ENCODE data around the gene USP6.
"Not testable (repeated sequence)": the region's sequence is repeated elsewhere in the genome, so short reads cannot be mapped to it uniquely, and the experiment has no call there.

Gene USP6

DNA sequence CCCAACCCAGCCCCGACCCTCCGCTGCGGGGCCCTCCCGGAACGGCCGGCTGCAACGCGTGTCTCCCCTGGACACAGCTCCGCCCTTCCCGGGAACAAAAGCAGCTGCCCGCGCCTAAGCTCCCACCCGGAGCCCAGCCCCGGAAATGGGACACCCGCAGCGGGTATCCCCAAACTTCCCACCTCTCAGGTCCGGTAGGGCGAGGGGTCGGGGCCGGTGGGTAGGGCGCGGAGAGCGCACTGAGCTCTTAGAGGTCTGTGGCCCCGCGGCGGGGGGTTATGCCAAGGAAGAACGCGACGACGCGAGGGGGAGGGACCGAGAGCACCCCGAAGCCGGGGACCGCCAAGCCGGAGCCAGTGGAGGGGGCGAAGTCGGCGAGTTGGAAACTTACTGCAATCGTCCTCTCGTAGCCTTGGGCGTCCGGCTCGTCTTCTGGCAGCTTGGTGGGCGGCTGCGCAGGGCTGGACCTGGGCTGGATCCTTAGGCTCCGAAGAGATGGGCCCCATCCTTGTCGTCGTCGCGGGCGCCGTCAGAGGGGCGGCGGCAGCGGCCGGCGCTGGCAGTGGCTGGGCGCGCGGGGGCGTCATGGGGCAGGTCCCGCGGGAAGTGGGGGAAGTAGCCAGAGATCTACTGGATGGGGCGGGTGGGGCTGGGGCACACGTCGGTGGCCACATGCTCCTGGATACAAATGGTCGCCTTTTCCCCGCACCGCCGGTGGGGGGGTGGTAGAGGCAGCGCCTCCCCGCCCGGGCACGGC, 6.9 kb downstream of the USP6 start:
- DNase-seq = peak; percentile 20

- no peak for DNase-seq
These were observed 7.7 kb downstream of the USP6 start for GRCh38 chr17:5123343-5124124.

GRCh38 chr17:5124125-5124760, 8.4 kb downstream of the USP6 start:
- DNase-seq = not testable (repeated sequence)

DNA sequence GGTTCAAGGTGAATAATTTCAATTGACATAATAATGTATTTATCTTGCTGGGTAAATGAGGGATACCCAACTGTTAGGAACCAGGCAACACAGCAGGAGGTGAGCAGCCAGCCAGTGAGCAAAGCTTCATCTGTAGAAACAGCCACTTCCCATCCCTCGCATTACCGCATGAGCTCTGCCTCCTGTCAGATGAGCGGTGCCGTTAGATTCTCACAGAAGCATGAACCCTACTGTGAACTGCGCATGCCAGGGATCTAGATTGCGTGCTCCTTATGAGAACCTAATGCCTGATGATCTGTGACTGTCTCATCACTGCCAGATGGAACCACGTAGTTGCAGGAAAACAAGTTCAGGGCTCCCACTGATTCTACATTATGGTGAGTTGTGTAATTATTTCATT, 9.1 kb downstream of the USP6 start:
- DNase-seq = not testable (repeated sequence)

DNA sequence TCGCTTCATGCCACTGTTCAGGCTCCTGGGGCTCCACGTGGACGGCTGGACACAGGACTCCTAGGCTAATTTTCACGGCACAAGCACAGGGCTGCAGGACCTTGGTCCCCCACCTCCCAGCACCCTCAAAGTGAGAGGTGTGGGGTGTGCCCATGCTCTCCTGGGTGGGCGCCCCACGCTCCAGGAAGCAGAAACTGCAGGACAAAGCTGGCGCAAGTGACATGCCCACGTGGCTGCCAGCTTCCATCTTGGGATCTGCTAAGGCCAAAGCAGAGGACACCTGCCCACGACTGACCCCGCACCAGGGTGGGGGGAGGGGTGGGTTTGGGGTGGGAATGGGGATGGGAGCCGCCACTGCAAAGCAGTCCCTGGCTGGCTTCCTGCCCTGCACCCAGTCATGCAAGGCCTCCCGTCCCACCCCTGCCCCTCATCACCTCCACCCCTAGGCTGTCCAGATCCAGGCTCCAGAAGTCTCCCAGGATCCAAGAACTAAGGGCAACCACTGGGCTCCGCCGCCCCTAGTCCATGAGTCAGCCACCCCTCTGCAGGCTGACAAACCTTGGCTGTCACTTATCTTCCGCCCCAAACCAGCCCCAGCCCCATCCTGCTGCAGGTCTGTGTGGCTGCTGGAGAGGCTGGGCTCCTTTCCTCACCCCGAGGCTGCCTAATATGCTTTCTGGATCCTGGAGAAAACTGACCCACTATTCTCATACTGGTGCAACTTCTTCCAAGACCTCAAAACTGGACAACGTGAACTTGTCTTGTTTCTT, 11.1 kb downstream of the USP6 start:
- no peak for DNase-seq

GRCh38 chr17:5127910-5128309, 12.1 kb downstream of the USP6 start:
- no peak for DNase-seq

GRCh38 chr17:5128387-5128786, 12.6 kb downstream of the USP6 start:
- DNase-seq = not testable (repeated sequence)

DNA sequence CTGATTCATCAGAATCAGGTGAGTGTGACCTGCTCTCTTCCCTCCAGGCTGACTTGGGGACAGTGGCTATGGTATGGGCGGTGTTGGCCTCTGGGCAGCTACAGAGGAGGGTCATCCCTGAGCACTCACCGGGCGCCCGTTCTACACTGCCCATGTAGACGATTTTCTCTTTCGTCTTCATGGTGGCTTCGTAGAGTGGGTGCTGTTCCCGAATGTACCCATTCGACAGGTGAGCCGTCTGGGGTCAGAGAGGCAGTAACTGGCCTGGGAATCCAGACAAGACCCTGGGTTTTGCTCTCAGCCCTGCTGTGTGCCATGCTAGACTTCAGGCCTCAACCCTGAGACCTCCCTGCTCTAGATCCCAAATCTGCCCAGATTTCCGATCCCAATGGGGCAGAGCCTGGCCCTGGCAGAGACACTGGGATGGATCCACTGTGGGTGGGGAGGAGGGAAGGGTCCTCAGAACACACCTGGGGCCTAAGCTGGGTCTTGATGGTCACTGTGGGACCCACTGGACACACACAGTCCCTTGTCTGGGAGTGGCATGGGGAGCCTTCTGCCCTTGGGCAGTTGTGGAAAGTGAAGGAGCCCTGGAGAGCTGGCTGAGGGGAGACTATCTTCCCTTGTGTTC, 13.2 kb downstream of the USP6 start:
- no peak for DNase-seq

DNA sequence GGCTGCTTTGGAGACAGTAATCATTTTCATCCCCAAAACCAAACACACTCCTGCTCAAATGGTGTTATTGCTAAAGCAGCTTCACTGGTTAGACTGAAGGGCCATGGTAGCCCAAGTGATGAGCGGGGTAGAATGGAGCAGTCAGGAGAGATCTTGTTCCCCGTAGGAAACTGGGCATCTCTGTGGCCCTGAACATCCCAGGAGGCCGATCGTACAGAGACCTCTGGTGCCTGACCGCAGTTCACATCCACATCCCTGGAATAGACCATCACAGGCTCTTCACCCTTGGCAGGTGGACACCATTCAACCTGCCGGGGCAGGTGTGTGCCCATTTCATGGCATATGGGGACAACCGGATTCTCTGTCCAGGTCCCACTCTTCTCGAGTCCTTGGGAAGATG, 13.9 kb downstream of the USP6 start:
- DNase-seq = not testable (repeated sequence)

GRCh38 chr17:5130261-5130660, 14.4 kb downstream of the USP6 start:
- not testable (repeated sequence) for DNase-seq

DNA sequence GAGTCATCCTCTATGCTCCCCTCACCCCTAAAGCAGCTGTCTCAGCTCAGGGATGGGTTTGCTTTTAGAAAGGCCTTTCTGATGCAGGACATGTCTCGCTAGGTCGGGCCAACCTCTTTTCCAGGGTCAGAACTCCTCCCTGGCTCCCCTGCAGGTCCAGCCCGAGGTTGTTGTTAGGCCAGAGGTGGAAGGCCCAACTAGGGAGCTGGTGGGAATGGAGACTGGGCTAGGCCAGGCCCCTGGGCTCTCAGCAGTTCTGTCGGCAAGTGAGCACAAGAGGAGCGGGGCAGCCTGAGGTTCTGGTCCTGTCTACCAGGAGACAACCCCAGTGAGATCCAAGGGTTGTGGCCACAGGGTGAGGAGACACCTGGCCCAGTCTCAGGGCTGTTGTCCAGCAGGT, 14.9 kb downstream of the USP6 start:
- not testable (repeated sequence) for DNase-seq

DNA sequence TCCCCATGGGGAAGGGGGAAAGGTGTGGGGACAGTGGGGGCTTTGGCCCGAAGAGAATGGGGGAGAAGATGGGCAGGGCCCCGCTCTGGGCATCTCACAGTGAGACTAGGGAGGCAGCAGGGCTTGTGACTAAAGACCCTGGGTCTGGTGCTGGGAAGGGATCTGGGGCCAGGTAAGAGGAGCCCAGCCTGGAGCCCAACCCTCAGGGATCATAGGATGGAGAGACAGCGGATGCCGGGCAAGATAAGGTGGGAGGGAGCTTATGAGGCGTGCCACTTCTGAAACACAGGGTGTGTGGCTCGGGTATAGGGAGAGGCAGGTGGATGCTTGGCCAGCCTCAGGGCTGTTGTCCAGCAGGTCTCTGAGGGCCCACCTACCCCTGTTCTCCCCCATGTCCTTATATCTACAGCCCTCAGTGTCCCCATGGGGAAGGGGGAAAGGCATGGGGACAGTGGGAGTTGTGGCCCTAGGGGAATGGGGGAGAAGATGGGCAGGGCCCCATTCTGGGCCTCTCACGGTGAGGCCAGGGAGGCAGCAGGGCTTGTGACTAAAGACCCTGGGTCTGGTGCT, 15.4 kb downstream of the USP6 start:
- no peak for DNase-seq

GRCh38 chr17:5131799-5132502, 16.1 kb downstream of the USP6 start:
- DNase-seq = not testable (repeated sequence)

- not testable (repeated sequence) for DNase-seq
These were observed 16.8 kb downstream of the USP6 start for GRCh38 chr17:5132503-5133225.

- no peak for DNase-seq
These were observed 17.5 kb downstream of the USP6 start for GRCh38 chr17:5133311-5133710.

DNA sequence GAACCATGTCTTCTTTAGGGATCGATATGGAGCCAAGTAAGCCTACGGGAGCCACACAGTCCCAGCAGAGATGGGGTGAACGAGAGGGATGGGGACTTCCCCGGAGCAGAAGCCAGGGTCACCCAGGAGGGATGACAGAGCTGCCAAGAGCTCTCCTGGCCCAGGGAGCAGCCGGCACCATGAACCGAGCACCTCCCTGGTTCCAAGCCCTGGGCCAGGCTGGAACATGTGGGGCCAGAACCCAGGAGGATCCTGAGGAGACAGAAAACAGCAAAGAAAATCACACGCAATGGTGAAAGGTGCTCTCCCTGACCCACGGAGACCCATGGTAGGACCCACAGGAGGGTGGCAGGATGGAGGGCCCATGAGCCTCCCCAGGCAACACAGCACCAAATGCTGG, 18.1 kb downstream of the USP6 start:
- not testable (repeated sequence) for DNase-seq

DNA sequence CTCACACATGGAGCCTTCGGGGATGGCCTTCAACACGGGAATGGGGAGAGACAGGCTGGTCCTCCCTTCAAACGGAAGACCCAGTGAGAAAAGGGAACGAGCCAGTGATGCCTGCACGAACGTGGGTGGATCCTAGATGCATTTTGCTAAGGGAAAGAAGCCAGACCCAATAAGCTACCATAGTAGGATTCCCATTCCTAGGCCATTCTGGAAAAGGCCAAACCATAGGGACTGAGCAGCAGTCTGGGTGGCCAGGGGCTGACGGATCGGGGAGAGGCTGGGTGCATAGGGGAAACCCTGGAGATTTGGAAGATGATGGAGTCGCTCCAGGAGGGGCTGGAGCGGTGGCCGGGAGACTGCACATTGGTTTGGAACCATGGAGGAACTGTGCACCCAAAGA, 18.7 kb downstream of the USP6 start:
- DNase-seq = not testable (repeated sequence)

- DNase-seq = not testable (repeated sequence)
These were observed 19.4 kb downstream of the USP6 start for GRCh38 chr17:5135131-5135712.

GRCh38 chr17:5135726-5136579, 20.1 kb downstream of the USP6 start:
- no peak for DNase-seq
